HG03108 (cell line): ENCODE results near the gene MINDY3.

ENCODE experiments used
- ATAC-seq: cut with Tn5 transposase; IDR thresholded peaks from one replicate; pipeline ENCODE4 v1.9.1; 2021; ENCODE audit warnings: moderate library complexity; ENCODE audit not compliant: unreplicated experiment

Gene MINDY3

DNA sequence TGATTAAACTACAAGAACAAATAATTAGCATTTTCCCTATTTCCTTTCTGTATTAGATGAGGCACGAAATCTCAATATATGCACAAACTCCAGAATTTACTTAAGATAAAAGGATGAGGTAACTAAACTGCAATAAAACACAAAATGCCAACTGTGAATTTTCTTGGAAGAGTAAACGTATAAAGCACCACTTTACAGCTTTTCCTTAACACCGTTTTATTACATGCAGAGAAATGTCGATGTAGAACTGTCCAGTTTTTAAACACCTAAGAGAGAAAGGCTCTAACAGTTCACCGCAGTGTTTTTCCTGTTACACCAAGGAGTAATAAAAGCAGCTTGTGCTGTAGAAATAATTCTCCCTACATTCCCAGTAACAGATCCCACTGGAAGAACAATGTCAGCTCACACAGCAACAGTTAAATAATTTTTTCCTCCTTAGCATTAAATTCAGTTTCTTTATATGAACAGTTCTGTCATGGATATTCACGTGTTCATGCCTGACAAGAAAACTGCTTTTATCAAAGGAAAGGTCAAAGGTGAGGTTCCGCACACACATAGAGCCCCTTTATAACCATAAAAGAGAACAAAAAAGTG is 52.0 kb downstream of the MINDY3 start:
- ATAC-seq = no peak

DNA sequence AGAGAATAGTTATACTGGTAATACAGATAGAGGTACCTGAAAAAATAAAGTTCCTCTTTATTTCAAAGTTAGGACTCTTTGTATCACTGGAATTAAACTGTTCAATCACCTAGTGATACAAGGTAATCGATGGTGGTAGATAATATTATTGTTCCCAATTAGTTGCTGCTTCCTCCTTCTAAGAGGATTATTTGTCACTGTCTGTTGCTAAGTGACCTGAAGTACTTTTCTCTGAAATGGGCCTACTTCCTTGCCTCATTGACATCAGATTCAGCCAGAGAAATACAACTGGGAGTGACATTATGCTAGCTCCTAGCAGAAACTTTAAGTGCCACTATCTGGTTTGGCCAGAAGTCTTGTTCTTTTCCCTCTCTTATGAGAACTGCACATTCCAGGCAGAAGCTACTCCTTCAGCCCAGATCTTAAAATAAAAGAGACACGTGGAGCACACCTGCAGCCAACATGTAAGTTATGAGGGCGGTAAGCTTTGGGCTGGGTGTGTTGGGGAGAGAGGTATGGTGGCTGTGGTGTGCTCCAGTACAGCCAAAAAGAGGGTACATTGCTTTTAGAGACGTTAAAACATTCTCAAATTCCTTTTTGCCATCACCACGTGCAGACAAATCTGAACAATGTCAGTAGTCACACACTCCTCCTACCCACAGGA is 54.8 kb downstream of the MINDY3 start:
- ATAC-seq = no peak

DNA sequence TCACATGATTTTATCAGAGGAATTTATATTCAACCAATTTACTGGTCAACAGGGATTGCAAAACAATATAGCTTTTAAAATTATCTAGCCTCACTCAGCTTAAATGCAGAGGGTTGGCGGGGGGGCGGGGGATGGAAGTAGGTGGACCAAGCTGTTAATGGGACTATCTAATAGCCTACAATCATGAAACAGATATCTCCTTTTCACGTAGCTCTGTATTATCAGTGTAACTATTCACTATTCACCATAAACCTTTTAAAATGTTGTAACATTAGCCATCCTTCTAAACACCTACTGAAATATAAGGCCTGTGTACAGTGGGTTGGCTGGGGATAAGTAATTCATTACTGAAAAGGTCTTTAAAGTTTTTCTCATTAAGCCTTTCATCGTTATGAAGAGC is 56.2 kb downstream of the MINDY3 start:
- ATAC-seq = no peak

- no peak for ATAC-seq
Measured at GRCh38 chr10:15802375-15802949, 57.8 kb downstream of the MINDY3 start.

- no peak for ATAC-seq
Measured at GRCh38 chr10:15801641-15802040, 58.7 kb downstream of the MINDY3 start.

- ATAC-seq = no peak
Measured at GRCh38 chr10:15801147-15801546, 59.2 kb downstream of the MINDY3 start.

DNA sequence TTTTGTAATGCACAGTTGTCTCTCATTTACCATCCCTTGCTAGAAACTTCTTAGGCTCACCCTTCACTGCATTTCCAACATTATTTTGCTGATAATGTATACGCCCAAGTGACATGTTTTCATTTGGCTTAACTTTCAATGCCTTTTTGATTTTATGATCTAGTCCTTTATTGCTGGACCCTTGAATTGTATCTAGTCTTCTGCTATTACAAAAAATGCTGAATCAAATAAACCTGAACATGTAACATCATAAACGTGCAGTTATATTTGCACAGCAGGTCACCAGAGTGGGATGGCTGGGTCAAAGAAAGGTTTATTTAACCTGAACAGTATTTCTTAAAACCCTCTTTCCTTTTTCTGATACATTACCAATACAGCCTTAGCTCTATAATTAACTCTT is 63.0 kb downstream of the MINDY3 start:
- ATAC-seq = no peak

GRCh38 chr10:15796762-15797161 is 63.5 kb downstream of the MINDY3 start:
- ATAC-seq = no peak

DNA sequence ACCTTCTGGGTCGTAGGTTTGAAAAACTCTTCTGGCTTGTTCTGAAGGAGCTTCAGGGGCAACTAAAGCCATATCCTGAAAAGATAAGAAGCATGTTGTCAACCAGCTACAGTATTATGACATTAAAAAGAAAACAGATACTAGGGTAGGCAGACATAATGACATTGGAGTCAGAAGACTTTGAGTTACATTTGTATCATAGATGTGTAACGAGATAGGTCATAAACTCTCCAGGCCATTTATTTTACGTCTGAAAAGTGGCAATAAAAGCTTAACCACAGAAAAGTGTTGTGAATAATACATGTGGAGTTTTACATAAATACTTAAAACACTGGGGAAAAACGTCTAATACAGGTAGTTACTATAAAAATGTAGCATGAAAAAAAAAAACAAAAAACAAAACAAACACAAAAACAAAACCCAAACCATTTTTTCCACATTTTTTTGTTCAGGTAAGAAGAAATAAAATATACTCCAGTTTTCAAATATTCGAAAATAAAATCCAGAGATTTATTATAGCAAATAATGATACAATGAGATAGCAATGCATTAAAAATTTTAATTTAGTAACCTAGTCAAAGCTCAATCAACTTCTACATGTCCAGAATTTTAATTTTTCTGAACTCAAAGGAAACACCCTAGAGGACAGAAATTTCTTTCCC is 64.1 kb downstream of the MINDY3 start:
- no peak for ATAC-seq

DNA sequence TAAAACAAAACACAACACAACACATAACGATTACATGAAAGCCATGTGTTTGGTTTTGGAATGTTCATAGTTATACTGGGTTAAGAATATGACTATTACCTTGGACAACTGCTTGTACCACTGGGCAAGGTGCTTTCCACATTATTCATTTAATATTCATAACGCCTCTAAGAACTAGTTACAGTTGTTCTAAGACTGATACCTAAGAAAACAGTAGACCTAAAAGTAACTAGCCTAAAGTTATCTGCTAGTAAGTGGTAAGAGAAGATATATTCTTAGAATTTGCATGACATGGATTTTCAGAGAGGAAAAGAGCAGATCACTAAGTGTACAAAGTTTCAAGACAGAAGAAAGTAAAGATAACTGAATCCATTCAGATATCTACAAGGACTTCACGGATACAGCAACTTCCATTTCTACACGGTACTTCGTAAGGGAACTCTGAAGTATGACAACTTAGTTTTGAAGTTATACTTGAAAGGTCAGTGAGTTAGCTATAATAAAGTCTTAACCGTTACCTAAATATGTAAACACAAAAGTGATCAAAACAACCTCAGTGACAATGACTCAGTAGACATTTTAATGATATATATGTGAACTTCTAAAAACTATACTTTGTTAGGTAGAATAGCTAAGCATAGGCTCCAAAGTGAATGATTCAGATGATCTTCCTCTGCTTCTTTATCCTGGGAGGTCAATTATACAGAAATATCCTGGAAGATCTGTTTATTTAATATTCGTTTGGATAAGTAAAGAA is 65.1 kb downstream of the MINDY3 start:
- no peak for ATAC-seq

- no peak for ATAC-seq
Measured at GRCh38 chr10:15794569-15794968, 65.7 kb downstream of the MINDY3 start.

GRCh38 chr10:15793664-15794063 is 66.6 kb downstream of the MINDY3 start:
- no peak for ATAC-seq

DNA sequence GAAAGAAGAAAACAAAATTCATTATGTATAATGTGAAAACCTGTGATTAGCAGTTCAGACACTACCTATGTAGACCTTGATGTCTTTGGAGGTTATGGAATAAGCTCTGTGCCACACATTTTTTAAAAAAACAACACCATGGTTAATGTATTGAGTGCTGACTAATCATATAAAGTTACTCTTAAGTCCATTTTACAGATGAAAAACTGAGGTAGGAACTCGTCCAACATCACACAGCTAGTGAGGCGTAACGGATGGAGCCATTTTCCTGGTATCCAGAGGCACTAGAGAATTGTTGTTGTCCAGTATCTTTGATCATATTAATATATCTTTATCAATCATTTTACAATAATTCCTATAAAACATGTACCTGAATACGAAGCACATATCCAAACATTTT is 67.5 kb downstream of the MINDY3 start:
- no peak for ATAC-seq

DNA sequence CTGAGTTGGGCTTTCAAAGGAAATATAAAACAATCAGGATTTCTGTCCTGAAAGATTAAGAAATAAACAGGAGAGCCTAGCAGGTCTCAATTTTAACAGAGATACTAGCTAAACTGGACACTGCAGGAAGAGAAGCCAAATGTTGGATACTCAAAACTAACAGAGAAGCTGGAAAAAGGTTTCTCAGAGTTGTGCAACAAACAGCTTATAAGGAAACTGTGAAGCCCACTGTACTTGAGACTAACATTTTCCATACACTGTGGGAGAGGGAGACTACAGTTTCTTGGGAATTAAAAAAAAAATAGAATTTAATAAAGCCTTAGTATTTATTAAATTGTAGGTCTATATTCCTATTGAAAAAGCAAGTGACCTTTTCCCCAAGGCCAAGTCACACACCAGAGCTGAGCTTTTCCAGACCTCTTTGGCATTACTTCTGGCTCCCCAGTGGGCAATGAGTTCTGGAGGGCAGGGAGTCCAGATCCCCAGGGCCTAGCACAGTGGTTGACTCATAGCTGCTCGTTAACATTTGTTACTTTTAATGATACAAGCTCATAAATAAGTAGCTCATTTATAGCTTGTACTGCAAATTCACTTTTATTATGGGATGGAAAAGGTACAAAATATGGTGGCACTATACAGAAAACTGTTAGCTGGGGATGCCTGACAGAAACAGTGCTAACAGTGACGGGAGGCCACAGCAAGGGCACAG is 68.3 kb downstream of the MINDY3 start:
- no peak for ATAC-seq

DNA sequence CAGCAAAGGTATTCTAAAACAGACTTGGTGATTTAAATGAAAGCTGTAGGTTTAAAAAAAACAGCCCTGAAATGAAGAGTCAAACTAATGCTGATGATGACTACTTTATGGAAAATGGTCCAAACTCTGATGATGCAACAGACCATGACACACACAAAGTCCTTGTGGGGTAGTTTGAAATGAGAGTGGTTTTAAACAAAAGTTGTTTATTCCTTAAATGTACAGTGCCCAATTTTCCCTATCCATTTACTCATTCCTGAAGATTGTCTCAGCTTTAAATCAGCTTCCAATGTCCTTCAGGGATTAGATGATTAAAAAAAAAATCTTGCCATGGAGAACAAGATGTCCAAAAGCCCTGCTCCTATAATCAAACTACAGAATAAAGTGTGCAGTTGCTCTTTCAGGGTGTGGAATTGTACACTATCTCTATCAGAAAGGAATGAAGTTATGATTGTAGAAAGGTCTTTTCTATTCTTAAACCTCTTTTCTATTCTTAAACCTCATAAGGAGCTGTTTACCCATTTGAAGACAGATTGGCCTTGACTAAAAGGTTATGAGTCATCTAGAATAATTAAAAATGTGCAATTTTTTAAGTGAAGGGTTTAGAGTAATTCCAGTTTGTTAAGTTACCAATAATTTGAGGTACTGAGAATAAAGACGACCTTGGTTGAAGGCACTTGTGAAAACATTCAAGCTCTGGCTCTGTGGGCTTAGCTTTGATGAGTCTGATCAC is 70.3 kb downstream of the MINDY3 start:
- ATAC-seq = no peak

DNA sequence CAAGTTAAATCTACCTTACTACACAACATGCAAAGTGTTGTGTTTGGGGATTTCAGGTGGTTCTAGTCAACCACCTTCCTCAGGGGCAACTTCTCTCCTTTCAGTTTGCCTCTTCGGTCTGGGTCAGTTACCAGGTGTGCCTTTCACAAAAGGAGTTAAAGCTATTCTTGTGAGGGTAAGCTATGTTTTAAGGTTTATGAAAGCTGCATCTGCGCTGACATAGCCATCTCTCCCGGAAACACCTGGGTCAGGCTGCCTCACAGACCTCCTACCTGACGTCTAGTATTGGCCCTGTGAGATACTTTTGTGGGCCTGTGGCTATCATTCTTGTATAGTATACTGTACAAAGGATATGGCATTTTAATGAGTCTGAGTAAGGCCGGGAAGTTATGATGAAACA is 72.9 kb downstream of the MINDY3 start:
- no peak for ATAC-seq

- ATAC-seq = no peak
Measured at GRCh38 chr10:15784662-15785300, 75.5 kb downstream of the MINDY3 start.

DNA sequence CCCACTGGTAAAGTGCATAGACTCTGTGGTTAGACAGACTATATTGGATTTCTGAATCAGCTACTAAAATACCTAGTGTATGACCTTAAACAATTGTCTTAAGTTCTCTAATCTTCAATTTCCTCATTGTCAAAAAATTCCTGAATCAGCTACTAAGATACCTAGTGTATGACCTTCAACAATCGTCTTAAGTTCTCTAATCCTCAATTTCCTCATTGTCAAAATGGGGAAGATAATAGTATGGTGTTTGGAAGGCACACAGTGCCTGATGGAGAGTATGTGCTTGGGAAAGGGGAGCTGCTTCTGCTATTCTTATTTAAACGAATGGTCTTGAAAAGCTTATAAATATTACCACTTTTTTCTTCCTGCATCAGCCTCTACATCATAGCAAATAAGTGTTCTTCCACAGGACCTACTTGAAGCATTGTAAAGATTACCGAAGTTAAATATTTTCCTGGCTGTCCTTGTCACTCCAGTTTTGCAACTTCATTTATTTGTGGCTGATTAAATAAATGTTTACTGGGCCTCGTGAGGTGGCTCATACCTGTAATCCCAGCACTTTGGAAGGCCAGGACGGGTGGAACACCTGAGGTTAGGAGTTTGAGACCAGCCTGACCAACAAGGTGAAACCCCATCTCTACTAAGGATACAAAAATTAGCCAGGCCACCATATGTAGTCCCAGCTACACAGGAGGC is 76.2 kb downstream of the MINDY3 start:
- no peak for ATAC-seq

DNA sequence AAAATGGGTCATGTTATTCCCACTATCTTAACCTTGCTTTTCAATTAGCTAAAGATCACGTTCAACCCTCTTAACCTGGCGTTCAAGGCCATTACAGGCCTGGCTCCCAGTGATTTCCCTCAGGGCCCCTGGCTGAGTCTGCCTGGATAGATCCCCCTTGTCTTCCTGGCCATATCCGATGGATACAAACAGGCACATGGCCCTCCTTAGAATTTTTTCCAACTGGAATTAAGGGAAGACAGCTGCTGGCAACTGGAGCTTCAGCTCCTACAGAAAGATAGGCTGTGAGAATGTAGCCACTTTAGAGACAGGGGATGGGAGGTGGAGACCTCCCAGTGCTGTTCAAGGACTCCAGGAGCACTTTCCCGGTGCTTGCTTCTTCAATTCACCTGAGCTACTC is 77.5 kb downstream of the MINDY3 start:
- no peak for ATAC-seq
